HepG2 (cell line): Measurements from ENCODE around the gene CPA5. TPM values are rescaled to one million over a fixed set of nuclear protein-coding genes. Genes with fewer than 3 reads are reported as not detected.
A peak's percentile ranks its signal among the peaks of the same experiment; 100 is the strongest.

Experiments
- ATAC-seq: fragments of 200-7000 bp; cut with Tn5 transposase; 3 replicates; pipeline ENCODE4 v1.9.1; 2020; ENCODE audit warnings: mild to moderate bottlenecking, moderate library complexity
- BruUV-seq: library from RNA; stranded (reverse); fragments of 400-500 nt; replicated peaks from 2 replicates; lab custom pipeline; 2021; lab: Mats Ljungman, UMichigan
- CTCF ChIA-PET: fragments of 300-600 bp; formaldehyde crosslinking; extraction: SDS; loops from one replicate; lab custom pipeline; 2021; ENCODE audit warnings: low total read pairs, inconsistent platforms, low intra/inter-chr PET ratio; lab: Yijun Ruan, JAX
- POLR2A ChIA-PET: fragments of 350-600 bp; sonication (Branson Sonifier 250); formaldehyde crosslinking; loops from one replicate; lab custom pipeline; 2020; ENCODE audit warnings: antibody characterized with exemption, inconsistent platforms; lab: Yijun Ruan, JAX
- DNase-seq: peaks from one replicate; pipeline ENCODE4 v3.0.0-alpha.2; 2015; ENCODE audit warnings: low spot score
- FAIRE-seq: peaks from 3 replicates; lab custom pipeline; 2011; peaks lifted over from hg19 to GRCh38; lab: Jason Lieb, UNC
- H2AFZ ChIP-seq: one replicate; pipeline ENCODE4 v1.6.1; 2011; ENCODE audit warnings: low read length, inconsistent platforms
- H3K27ac ChIP-seq: fragments of 300-600 bp; 3 replicates; pipeline ENCODE4 v1.8.0; 2011; ENCODE audit warnings: mixed run types, mild to moderate bottlenecking, mixed read lengths, low read length, inconsistent platforms; ENCODE audit not compliant: insufficient read depth; ENCODE audit errors: extremely low read length
- H3K27me3 ChIP-seq, 2 experiments: fragments of 200-600 bp in 1 of 2; 2 replicates in 1 of 2; 3 replicates in 1 of 2; pipeline versions ENCODE4 v1.6.0 to v1.8.0; 2011; ENCODE audit warnings: low read length in 2 of 2, mild to moderate bottlenecking in 2 of 2, moderate library complexity in 2 of 2, inconsistent platforms in 1 of 2; ENCODE audit not compliant: insufficient read depth in 2 of 2, control insufficient read depth in 1 of 2
- H3K36me3 ChIP-seq, 2 experiments: fragments of 200-600 bp in 1 of 2; replicated peaks in 1 of 2; 2 replicates in 1 of 2; 3 replicates in 1 of 2; pipeline versions ENCODE4 v1.5.1 to v1.8.0; 2011; ENCODE audit warnings: low read length in 2 of 2, inconsistent platforms in 1 of 2; ENCODE audit not compliant: insufficient read depth in 2 of 2, control insufficient read depth in 1 of 2
- H3K4me1 ChIP-seq: 2 replicates; pipeline ENCODE4 v1.5.1; 2012; ENCODE audit warnings: low read length, inconsistent platforms; ENCODE audit not compliant: insufficient read depth
- H3K4me2 ChIP-seq: 2 replicates; pipeline ENCODE4 v1.6.0; 2011; ENCODE audit warnings: low read depth, low read length, inconsistent platforms
- H3K4me3 ChIP-seq, 3 experiments: fragments of 200-600 bp in 1 of 3; sonication (generic), shearing (Covaris generic) in 1 of 3; replicated peaks in 1 of 3; 2 replicates each; pipeline ENCODE4 v1.5.1; 2011 to 2016; ENCODE audit warnings: low read length in 3 of 3, inconsistent platforms in 2 of 3, low read depth in 2 of 3, mild to moderate bottlenecking in 2 of 3, control low read depth in 1 of 3, mixed read lengths in 1 of 3; ENCODE audit not compliant: insufficient read depth in 1 of 3
- H3K79me2 ChIP-seq: one replicate; pipeline ENCODE4 v1.6.1; 2011; ENCODE audit warnings: low read length, inconsistent platforms; ENCODE audit not compliant: insufficient read depth
- H3K9ac ChIP-seq: 2 replicates; pipeline ENCODE4 v1.6.0; 2011; ENCODE audit warnings: mild to moderate bottlenecking, low read depth, low read length, inconsistent platforms; ENCODE audit not compliant: insufficient read depth
- H3K9me3 ChIP-seq: 2 replicates; pipeline ENCODE4 v1.5.1; 2012; ENCODE audit warnings: mild to moderate bottlenecking, low read length
- H4K20me1 ChIP-seq: 2 replicates; pipeline ENCODE4 v1.6.0; 2011; ENCODE audit warnings: inconsistent platforms, mild to moderate bottlenecking, low read length, moderate library complexity; ENCODE audit not compliant: insufficient read depth
- KDM5A ChIP-seq: fragments of 200-600 bp; sonication (generic); IDR thresholded peaks from 2 replicates; pipeline ENCODE4 v1.7.0; 2018; ENCODE audit warnings: antibody characterized with exemption, mild to moderate bottlenecking, low read length, borderline replicate concordance
- SIN3B ChIP-seq: fragments of 150-350 bp; IDR thresholded peaks from 2 replicates; pipeline ENCODE4 v1.6.1; 2014; ENCODE audit warnings: low read length
- ZNF101 ChIP-seq: sonication (generic); formaldehyde crosslinking; IDR thresholded peaks from 2 replicates; pipeline ENCODE4 v1.4.0; 2020; ENCODE audit warnings: mild to moderate bottlenecking, low read depth, missing genetic modification reagents, borderline replicate concordance
- WGBS: methylation state at CpG from one replicate; pipeline ENCODE4 v1.1.6; 2017; ENCODE audit warnings: low lambda C conversion rate; 5-methylcytosine and 5-hydroxymethylcytosine counted together
- in situ Hi-C: cut with HindIII; loops from 2 replicates; pipeline ENCODE4 v1.10.0; 2017; ENCODE audit warnings: low pct_unique_long_range_greater_than_20kb; ENCODE audit not compliant: extremely low pct_ligation_motif_present
- intact Hi-C: fragments of 100-400 bp; cut with micrococcal nuclease; formaldehyde crosslinking; loops from one replicate; pipeline ENCODE4 v1.10.0; 2022; ENCODE audit not compliant: unreplicated experiment
- polyA plus RNA-seq, 8 experiments: library from polyadenylated mRNA; depleted of rRNA in 3 of 8; stranded (reverse) in 7 of 8; unstranded in 1 of 8; fragments of >200 nt; fragmentation: Illumina TruSeq in 4 of 8; extraction: Trizol in 4 of 8; gene quantifications; 2 replicates each; pipeline versions ENCODE4 v1.2.1 to v1.2.3, GENCODE V29; 2011 to 2016; ENCODE audit warnings: low read depth in 4 of 8, missing spikeins in 1 of 8, mixed read lengths in 1 of 8; ENCODE audit not compliant: insufficient read depth in 1 of 8
- total RNA-seq, 5 experiments: library from RNA; depleted of rRNA; stranded (reverse); fragments of >200 nt; fragmentation: Illumina TruSeq; extraction: Trizol; gene quantifications; 2 replicates each; pipeline ENCODE4 v1.2.3, GENCODE V29; 2016; ENCODE audit warnings: low read depth in 1 of 5
- TF ChIP-seq, protein P1 (sequence below): sonication (generic); formaldehyde crosslinking; IDR thresholded peaks from 2 replicates; pipeline ENCODE4 v1.5.0; 2020; ENCODE audit warnings: mild to moderate bottlenecking, missing genetic modification reagents, moderate library complexity
- TF ChIP-seq, protein P2 (sequence below): sonication (generic); formaldehyde crosslinking; IDR thresholded peaks from 2 replicates; pipeline ENCODE4 v1.4.0; 2020; ENCODE audit warnings: missing genetic modification reagents

CPA5 gene
- total and polyA plus RNA-seq, 2 of the 13 experiments (the other 11 are each of a cell fraction or from before 2014, with no cell fraction given) = 0.48 TPM; not detected in 1

DNA sequence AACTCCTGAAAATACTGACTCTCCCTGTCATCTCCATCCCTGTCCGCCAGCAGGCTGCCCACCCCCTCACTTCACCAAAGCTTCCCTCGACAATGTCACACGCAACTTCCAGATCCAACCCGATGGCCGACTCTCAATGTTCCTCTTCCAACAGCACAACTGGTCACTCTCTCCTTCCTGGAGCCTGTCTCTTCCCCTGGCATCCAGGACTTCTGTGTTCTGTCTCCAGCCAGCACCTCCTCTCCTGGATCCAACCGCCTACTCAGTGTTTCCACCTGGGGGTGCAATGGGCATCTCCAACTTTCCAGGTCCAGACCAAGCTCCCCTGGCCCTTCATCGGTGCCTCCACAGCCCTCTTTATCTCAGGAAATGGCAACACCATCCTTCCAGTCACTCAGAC, 8.6 kb downstream of the CPA5 start:
- CTCF ChIA-PET = no interaction called here
- in situ Hi-C loops = no loop called here
- 73% methylated on average over 7 of the region's 7 CpGs for WGBS
- Histone ChIP-seq H3K36me3 (no peaks in the 10 kb centered on the region), H3K4me1 (peaks cover 38% of the 10 kb centered on the region), H4K20me1 (no peaks in the 10 kb centered on the region), H3K79me2 (no peaks in the 10 kb centered on the region), H3K9ac (no peak overlapping the region), H3K9me3 (no peaks in the 10 kb centered on the region)
- no TSS peak for BruUV-seq
- POLR2A ChIA-PET = no interaction called here
- ATAC-seq = no peak
- no peak for FAIRE-seq
- TF ChIP-seq ZNF101 (CRISPR knock-in tag) (no peak), SIN3B (no peak), KDM5A (no peak)
- TF ChIP-seq, protein P1, sequence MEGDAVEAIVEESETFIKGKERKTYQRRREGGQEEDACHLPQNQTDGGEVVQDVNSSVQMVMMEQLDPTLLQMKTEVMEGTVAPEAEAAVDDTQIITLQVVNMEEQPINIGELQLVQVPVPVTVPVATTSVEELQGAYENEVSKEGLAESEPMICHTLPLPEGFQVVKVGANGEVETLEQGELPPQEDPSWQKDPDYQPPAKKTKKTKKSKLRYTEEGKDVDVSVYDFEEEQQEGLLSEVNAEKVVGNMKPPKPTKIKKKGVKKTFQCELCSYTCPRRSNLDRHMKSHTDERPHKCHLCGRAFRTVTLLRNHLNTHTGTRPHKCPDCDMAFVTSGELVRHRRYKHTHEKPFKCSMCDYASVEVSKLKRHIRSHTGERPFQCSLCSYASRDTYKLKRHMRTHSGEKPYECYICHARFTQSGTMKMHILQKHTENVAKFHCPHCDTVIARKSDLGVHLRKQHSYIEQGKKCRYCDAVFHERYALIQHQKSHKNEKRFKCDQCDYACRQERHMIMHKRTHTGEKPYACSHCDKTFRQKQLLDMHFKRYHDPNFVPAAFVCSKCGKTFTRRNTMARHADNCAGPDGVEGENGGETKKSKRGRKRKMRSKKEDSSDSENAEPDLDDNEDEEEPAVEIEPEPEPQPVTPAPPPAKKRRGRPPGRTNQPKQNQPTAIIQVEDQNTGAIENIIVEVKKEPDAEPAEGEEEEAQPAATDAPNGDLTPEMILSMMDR (CRISPR knock-in tag) = peak; percentile 35
- TF ChIP-seq, protein P2, sequence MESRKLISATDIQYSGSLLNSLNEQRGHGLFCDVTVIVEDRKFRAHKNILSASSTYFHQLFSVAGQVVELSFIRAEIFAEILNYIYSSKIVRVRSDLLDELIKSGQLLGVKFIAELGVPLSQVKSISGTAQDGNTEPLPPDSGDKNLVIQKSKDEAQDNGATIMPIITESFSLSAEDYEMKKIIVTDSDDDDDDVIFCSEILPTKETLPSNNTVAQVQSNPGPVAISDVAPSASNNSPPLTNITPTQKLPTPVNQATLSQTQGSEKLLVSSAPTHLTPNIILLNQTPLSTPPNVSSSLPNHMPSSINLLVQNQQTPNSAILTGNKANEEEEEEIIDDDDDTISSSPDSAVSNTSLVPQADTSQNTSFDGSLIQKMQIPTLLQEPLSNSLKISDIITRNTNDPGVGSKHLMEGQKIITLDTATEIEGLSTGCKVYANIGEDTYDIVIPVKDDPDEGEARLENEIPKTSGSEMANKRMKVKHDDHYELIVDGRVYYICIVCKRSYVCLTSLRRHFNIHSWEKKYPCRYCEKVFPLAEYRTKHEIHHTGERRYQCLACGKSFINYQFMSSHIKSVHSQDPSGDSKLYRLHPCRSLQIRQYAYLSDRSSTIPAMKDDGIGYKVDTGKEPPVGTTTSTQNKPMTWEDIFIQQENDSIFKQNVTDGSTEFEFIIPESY = peak; percentile 83
- TF ChIP-seq, all 625 proteins: peak for 2
- Histone ChIP-seq H3K4me3 (no peak overlapping the region), H3K27me3 (peaks cover 3 to 19% of the 10 kb centered on the region in 2 experiments; a peak in 4 of 5 replicates), H2AFZ (no peak overlapping the region), H3K4me2 (no peak overlapping the region), H3K27ac (no peak overlapping the region)
- intact Hi-C loops = no loop called here
- no peak for DNase-seq
